Measurements from ENCODE around the gene PLXNA1. TPM values are rescaled to one million over a fixed set of nuclear protein-coding genes. Genes with fewer than 3 reads are reported as not detected.

PLXNA1 gene
- total RNA-seq, 1 experiment from 2014 or later, result 80.6 TPM

- ChIA-PET CTCF (no interaction called here), POLR2A (no interaction called here)
- H3K4me1 ChIP-seq (ENCODE audit: control insufficient read depth, insufficient read depth, low read length), result peaks cover 34% of the 10 kb centered on the region
- no peak for DNase-seq (ENCODE audit: low read depth, low spot score)
- H3K4me3 ChIP-seq (ENCODE audit: low read depth in 2 of 2, low read length in 2 of 2), result no peak overlapping the region; a peak in 2 of 4 replicates
- no peaks in the 10 kb centered on the region for H3K9me3 ChIP-seq (ENCODE audit: control insufficient read depth, insufficient read depth, low read depth, low read length)
- intact Hi-C loops (cut with micrococcal nuclease; ENCODE audit: unreplicated experiment) (no loop called here), in situ Hi-C loops (cut with HindIII; ENCODE audit: low pct_unique_long_range_greater_than_20kb, low sequenced_read_pairs) (no loop called here)
- no peaks in the 10 kb centered on the region for H3K27me3 ChIP-seq (ENCODE audit: control insufficient read depth, insufficient read depth, low read length)
- H3K36me3 ChIP-seq (ENCODE audit: control insufficient read depth, insufficient read depth, low read length), result no peaks in the 10 kb centered on the region
- ATAC-seq, result no peak
- TF ChIP-seq REST (IDR thresholded peaks at IDR 0.05; ENCODE audit: insufficient read depth in 1 of 2, low read depth in 2 of 2, low read length in 1 of 2) (no peak), POLR2AphosphoS5 (IDR thresholded peaks at IDR 0.05; ENCODE audit: low read depth, low read length) (no peak), SIN3A (IDR thresholded peaks at IDR 0.05; ENCODE audit: borderline replicate concordance, insufficient read depth, low read depth, low read length) (no peak)
- no peak overlapping the region for H3K27ac ChIP-seq (ENCODE audit: low read length)
- no TSS peak for BruUV-seq (replicated peaks)
Observed at GRCh38 chr3:126985132-126985985, 2.4 kb downstream of the PLXNA1 start.

- Histone ChIP-seq H3K4me3 (ENCODE audit: low read depth in 2 of 2, low read length in 2 of 2) (no peak overlapping the region), H3K27me3 (ENCODE audit: control insufficient read depth, insufficient read depth, low read length) (no peaks in the 10 kb centered on the region), H3K36me3 (ENCODE audit: control insufficient read depth, insufficient read depth, low read length) (no peaks in the 10 kb centered on the region), H3K9me3 (ENCODE audit: control insufficient read depth, insufficient read depth, low read depth, low read length) (no peaks in the 10 kb centered on the region), H3K4me1 (ENCODE audit: control insufficient read depth, insufficient read depth, low read length) (peaks cover 34% of the 10 kb centered on the region), H3K27ac (ENCODE audit: low read length) (no peak overlapping the region)
- CTCF ChIA-PET, result no interaction called here
- in situ Hi-C loops (cut with HindIII; ENCODE audit: low pct_unique_long_range_greater_than_20kb, low sequenced_read_pairs) (no loop called here), intact Hi-C loops (cut with micrococcal nuclease; ENCODE audit: unreplicated experiment) (no loop called here)
- no peak for ATAC-seq
- TF ChIP-seq CTCF (IDR thresholded peaks at IDR 0.05) (no peak), TCF7L2 (IDR thresholded peaks at IDR 0.05; ENCODE audit: low read depth, low read length) (no peak), POLR2AphosphoS5 (IDR thresholded peaks at IDR 0.05; ENCODE audit: low read depth, low read length) (no peak), REST (IDR thresholded peaks at IDR 0.05; ENCODE audit: insufficient read depth in 1 of 2, low read depth in 2 of 2, low read length in 1 of 2) (no peak), SIN3A (IDR thresholded peaks at IDR 0.05; ENCODE audit: borderline replicate concordance, insufficient read depth, low read depth, low read length) (no peak)
- POLR2A ChIA-PET, result no interaction called here
- DNase-seq (ENCODE audit: low read depth, low spot score), result no peak
- BruUV-seq (replicated peaks), result no TSS peak
Observed at GRCh38 chr3:126986001-126986400, 3.1 kb downstream of the PLXNA1 start.

Measured in Panc1 (cell line).